HG03025 (cell line): Measurements from ENCODE around the gene RNF126.
"Not testable (repeated sequence)": the region's sequence is repeated elsewhere in the genome, so short reads cannot be mapped to it uniquely, and the experiment has no call there.

ENCODE experiments used
- ATAC-seq: cut with Tn5 transposase; IDR thresholded peaks from one replicate; pipeline ENCODE4 v1.9.1; 2021; ENCODE audit warnings: mild to moderate bottlenecking, moderate library complexity; ENCODE audit not compliant: unreplicated experiment, low FRiP score

The RNF126 gene

DNA sequence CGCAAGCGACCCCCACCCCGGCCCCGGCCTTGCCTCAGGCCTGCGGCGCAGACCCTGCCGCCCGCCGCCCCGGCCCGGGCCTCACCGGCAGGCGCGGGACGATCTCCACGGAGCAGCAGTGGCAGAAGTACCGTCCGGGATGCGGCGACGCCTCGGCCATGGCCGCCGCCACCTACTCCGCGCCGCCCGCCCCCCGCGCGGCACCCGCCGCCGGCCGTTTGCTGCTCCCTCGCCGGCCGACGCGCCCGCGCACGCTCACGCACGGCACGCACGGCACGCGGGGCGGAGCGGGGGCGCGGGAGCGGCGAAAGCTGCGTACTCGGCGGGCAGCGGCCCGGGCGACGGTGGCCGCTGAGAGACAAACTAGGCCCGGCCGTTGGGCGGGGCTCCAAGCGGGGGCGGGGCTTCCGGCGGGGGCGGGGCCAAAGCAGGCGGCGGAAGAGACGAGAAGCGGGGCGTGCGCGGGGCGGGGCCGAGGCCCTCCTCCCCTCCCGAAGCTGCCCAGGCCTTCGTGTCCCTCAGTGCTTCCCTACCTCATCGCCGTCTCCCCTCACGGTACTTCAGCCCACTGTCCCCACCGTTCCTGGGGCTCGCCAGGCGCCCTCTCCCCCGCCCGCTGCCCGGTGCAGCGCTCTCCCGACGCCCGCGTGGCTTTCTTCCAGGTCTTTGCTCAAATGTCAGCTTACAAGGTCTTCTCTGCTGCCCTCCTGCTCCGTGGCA, at the start of gene RNF126:
RNF126 (minus strand) TSS at position 253 of the 720 bp plus-strand sequence; CDS start at position 160, 93 bp downstream.
- peak; percentile 50 for ATAC-seq

GRCh38 chr19:711254-711653, 48.2 kb upstream of the RNF126 start:
- ATAC-seq: no peak

DNA sequence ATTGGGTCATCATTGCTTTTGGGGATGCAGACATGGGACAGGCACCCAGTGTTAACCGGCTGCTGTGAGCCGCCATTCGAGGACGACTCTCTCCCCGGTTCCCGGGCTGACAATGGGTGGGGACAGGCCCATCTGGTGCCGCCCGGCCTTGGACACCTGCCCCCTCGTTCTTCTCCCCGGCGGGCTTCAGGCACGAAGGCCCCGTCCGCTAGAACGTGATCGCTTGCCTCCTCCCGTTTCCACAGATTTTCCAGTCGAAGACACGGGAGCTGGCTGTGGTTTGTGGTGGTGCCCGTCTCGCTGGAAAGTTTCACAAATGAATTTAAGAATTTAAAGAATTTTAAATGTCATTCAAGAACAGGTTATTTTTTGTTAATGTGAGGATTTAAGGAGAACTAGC, 47.8 kb upstream of the RNF126 start:
- ATAC-seq: no peak

- no peak for ATAC-seq
These were observed 47.1 kb upstream of the RNF126 start for GRCh38 chr19:709965-710571.

GRCh38 chr19:709196-709964, 46.4 kb upstream of the RNF126 start:
- ATAC-seq: no peak

- ATAC-seq: no peak
These were observed 45.4 kb upstream of the RNF126 start, which contains the start of gene PALM for GRCh38 chr19:708154-709143. PALM (plus strand) TSS chr19:708935; CDS start chr19:709147, 212 bp downstream.

GRCh38 chr19:704447-704741, 41.4 kb upstream of the RNF126 start:
- ATAC-seq: no peak

- ATAC-seq: no peak
These were observed 40.8 kb upstream of the RNF126 start for GRCh38 chr19:703651-704446.

GRCh38 chr19:703329-703650, 40.3 kb upstream of the RNF126 start:
- ATAC-seq: no peak

DNA sequence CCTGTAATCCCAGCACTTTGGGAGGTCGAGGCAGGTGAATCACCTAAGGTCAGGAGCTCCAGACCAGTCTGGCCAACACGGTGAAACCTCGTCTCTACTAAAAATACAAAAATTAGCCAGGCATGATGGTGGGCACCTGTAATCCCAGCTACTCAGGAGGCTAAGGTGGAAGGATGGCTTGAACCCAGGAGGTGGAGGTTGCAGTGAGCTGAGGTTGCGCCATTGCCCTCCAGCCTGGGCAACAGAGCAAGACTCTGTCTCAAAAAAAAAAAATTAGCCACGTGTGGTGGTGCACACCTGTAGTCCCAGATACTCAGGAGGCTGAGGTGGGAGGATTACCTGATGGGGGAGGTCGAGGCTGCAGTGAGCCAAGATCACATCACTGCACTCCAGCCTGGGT, 39.8 kb upstream of the RNF126 start:
- ATAC-seq: not testable (repeated sequence)

- not testable (repeated sequence) for ATAC-seq
These were observed 36.9 kb upstream of the RNF126 start for GRCh38 chr19:699885-700284.

DNA sequence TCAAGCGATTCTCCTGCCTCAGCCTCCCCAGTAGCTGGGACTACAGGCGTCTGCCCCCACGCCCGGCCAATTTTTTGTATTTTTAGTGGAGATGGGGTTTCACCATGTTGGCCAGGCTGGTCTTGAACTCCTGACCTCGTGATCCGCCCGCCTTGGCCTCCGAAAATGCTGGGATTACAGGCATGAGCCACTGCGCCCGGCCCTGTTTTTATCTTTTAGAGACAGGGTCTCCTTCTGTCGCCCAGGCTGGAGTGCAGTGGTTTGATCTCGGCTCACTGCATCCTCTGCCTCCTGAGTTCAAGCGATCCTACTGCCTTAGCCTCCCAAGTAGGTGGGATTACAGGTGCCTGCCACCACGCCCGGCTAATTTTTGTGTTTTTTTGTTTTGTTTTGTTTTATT, 35.5 kb upstream of the RNF126 start:
- ATAC-seq: not testable (repeated sequence)

- no peak for ATAC-seq
These were observed 32.4 kb upstream of the RNF126 start, which contains the start of gene PRSS57 for GRCh38 chr19:695352-695949. PRSS57 (minus strand) TSS chr19:695452; CDS start chr19:695430, 22 bp downstream.

DNA sequence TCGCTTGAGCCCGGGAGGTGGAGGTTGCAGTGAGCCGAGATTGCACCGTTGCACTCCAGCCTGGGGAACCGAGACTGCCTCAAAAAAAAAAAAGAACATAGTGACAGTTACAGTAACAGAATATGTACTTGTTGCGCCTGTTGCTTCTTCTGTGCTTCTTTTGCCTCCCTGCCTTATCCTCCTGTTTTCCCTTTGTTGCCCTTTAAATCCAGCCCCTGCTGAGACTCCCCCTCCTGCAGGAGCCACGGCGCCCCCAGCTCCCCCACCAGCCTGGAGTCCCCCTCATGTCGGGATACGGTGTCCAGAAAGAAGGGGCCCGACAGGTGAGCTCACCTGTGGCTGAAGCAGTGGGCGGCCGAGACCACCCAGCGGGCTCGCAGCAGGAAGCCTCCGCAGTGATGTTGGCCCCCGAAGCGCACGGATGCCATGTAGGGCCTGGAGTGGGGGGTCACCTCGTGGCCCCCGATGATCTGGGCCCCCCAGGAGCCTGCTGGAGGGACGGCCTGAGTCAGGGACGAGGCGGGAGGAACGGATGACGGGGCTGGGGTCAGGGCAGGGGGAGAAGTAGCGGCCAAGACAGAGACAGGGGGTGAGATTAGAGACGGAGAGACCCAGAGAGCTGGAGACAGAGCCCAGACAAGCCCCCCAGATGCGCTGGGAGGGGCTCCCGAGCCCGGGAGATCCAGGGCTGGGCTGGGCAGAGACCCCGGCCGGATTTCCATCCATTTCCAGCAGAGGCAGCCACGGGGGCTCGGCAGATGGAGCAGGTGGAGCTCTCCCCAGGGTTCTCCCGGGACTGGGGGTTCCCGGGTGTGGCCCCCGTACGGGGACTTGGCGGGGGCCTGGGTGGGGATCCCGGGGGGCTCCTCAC, 31.7 kb upstream of the RNF126 start:
- no peak for ATAC-seq

- no peak for ATAC-seq
These were observed 27.2 kb upstream of the RNF126 start for GRCh38 chr19:690203-690602.

GRCh38 chr19:688992-689391, 26.0 kb upstream of the RNF126 start:
- ATAC-seq: no peak

DNA sequence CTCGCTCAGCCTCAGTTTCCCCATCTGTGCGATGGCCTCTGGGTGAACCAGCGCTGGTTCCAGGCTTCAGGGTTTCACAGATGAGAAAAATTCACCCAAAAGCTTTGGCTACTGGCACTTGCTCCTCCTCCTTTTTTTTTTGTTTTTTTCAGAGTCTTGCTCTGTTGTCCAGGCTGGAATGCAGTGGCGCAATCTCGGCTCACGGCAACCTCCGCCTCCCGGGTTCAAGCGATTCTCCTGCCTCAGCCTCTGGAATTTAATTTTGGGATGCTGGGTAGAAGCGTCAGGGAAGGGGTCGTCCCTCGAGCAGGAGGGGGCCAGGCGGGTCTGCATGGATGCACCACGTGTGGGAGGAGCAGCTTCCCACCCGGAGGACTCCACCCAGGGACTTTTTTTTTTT, 25.2 kb upstream of the RNF126 start:
- ATAC-seq: no peak

DNA sequence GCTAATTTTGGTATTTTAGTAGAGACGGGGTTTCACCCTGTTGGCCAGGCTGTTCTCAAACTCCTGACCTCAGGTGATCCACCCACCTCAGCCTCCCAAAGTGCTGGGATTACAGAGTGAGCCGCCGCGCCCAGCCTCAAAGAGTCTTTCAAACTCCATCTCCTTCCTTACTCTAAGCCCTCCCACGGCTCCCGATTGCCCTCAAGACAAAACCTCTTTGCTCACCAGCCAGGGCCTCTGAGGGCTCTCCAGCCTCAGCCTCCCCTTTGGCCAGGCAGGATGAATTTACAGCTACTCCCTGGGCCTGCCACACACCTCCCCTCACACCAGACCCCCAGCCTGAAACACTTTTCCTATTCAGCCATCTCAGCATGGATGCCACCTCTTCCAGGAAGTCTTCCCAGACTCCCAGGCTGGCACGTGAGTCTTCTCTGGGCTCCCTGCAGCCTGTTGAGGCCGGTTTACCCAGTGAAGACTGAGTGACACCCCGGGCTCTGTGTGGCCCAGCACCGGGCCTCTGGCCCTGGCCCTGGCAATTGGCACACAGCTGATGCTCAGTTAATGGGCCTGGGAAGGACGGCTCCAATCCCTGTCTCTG, 24.7 kb upstream of the RNF126 start:
- ATAC-seq: no peak
